ENCODE data around the gene MOCS3. TPM values are rescaled to one million over a fixed set of nuclear protein-coding genes. Genes with fewer than 3 reads are reported as not detected.

MOCS3 gene
- total and polyA plus RNA-seq, 2 of the 13 experiments (the other 11 are each of a cell fraction or from before 2014, with no cell fraction given), result 3.7 to 8.4 TPM

DNA sequence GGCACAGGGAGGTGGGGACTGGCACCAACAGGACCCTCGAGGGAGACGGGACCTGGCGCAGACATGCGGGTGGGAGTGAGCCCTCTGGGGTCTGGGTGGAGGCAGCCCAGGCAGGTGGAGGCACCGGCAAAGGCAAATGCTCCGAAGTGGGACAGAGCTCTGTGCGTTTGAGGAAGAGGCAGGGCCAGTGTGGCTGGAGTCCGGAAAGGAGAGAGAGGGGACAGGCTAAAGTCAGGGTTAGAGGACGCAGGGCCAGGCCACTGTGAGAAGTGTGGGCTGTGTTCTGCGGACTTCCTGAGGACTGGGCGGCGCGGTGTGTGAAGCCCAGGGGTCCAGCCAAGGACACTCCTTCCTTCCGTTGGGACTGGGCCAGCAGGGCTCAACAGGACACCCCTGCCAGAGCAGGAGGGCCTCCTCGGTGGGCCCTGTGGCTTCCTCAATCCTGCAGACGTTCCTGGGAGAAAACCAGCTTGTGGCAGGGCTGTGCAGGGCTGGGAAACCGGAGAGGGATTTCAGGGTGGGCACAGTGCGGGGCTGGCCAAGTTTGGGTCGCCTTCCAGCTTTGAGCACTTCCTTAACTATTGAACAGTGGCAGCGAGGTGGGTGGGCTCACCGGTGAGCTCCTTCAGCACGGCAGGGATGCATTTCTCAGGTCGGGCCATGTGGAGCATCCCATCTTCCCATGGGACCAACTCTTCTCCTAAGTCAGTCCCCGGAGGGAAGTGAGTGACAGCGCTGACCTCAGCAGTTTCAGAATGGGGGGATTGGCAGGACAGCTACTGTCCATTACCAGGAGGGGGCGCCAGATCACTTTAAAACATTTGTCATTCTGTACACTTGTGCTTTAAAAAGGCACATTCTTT, 22.5 kb downstream of the MOCS3 start (continued):
- TF ChIP-seq, protein P1, sequence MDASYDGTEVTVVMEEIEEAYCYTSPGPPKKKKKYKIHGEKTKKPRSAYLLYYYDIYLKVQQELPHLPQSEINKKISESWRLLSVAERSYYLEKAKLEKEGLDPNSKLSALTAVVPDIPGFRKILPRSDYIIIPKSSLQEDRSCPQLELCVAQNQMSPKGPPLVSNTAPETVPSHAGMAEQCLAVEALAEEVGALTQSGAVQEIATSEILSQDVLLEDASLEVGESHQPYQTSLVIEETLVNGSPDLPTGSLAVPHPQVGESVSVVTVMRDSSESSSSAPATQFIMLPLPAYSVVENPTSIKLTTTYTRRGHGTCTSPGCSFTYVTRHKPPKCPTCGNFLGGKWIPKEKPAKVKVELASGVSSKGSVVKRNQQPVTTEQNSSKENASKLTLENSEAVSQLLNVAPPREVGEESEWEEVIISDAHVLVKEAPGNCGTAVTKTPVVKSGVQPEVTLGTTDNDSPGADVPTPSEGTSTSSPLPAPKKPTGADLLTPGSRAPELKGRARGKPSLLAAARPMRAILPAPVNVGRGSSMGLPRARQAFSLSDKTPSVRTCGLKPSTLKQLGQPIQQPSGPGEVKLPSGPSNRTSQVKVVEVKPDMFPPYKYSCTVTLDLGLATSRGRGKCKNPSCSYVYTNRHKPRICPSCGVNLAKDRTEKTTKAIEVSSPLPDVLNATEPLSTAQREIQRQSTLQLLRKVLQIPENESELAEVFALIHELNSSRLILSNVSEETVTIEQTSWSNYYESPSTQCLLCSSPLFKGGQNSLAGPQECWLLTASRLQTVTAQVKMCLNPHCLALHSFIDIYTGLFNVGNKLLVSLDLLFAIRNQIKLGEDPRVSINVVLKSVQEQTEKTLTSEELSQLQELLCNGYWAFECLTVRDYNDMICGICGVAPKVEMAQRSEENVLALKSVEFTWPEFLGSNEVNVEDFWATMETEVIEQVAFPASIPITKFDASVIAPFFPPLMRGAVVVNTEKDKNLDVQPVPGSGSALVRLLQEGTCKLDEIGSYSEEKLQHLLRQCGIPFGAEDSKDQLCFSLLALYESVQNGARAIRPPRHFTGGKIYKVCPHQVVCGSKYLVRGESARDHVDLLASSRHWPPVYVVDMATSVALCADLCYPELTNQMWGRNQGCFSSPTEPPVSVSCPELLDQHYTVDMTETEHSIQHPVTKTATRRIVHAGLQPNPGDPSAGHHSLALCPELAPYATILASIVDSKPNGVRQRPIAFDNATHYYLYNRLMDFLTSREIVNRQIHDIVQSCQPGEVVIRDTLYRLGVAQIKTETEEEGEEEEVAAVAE (CRISPR knock-in tag; IDR thresholded peaks at IDR 0.05; ENCODE audit: borderline replicate concordance), result no peak
- TF ChIP-seq, protein P2, sequence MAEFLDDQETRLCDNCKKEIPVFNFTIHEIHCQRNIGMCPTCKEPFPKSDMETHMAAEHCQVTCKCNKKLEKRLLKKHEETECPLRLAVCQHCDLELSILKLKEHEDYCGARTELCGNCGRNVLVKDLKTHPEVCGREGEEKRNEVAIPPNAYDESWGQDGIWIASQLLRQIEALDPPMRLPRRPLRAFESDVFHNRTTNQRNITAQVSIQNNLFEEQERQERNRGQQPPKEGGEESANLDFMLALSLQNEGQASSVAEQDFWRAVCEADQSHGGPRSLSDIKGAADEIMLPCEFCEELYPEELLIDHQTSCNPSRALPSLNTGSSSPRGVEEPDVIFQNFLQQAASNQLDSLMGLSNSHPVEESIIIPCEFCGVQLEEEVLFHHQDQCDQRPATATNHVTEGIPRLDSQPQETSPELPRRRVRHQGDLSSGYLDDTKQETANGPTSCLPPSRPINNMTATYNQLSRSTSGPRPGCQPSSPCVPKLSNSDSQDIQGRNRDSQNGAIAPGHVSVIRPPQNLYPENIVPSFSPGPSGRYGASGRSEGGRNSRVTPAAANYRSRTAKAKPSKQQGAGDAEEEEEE (CRISPR knock-in tag; IDR thresholded peaks at IDR 0.05; ENCODE audit: borderline replicate concordance), result no peak
- TF ChIP-seq IKZF4 (CRISPR knock-in tag; IDR thresholded peaks at IDR 0.05; ENCODE audit: borderline replicate concordance, low read depth, not compliant biosample characterization), result no peak
- no peak for TF ChIP-seq CHD4 (IDR thresholded peaks at IDR 0.05; ENCODE audit: borderline replicate concordance, low read length)
- TF ChIP-seq NCOA2 (CRISPR knock-in tag; IDR thresholded peaks at IDR 0.05), result no peak
- TF ChIP-seq, protein P3, sequence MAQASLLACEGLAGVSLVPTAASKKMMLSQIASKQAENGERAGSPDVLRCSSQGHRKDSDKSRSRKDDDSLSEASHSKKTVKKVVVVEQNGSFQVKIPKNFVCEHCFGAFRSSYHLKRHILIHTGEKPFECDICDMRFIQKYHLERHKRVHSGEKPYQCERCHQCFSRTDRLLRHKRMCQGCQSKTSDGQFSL (CRISPR knock-in tag; IDR thresholded peaks at IDR 0.05), result peak; percentile 83
- TF ChIP-seq ZSCAN25 (CRISPR knock-in tag; IDR thresholded peaks at IDR 0.05), result no peak
- TF ChIP-seq, protein P4, sequence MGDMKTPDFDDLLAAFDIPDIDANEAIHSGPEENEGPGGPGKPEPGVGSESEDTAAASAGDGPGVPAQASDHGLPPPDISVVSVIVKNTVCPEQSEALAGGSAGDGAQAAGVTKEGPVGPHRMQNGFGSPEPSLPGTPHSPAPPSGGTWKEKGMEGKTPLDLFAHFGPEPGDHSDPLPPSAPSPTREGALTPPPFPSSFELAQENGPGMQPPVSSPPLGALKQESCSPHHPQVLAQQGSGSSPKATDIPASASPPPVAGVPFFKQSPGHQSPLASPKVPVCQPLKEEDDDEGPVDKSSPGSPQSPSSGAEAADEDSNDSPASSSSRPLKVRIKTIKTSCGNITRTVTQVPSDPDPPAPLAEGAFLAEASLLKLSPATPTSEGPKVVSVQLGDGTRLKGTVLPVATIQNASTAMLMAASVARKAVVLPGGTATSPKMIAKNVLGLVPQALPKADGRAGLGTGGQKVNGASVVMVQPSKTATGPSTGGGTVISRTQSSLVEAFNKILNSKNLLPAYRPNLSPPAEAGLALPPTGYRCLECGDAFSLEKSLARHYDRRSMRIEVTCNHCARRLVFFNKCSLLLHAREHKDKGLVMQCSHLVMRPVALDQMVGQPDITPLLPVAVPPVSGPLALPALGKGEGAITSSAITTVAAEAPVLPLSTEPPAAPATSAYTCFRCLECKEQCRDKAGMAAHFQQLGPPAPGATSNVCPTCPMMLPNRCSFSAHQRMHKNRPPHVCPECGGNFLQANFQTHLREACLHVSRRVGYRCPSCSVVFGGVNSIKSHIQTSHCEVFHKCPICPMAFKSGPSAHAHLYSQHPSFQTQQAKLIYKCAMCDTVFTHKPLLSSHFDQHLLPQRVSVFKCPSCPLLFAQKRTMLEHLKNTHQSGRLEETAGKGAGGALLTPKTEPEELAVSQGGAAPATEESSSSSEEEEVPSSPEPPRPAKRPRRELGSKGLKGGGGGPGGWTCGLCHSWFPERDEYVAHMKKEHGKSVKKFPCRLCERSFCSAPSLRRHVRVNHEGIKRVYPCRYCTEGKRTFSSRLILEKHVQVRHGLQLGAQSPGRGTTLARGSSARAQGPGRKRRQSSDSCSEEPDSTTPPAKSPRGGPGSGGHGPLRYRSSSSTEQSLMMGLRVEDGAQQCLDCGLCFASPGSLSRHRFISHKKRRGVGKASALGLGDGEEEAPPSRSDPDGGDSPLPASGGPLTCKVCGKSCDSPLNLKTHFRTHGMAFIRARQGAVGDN (CRISPR knock-in tag; IDR thresholded peaks at IDR 0.05), result peak; percentile 46
- TF ChIP-seq, protein P5, sequence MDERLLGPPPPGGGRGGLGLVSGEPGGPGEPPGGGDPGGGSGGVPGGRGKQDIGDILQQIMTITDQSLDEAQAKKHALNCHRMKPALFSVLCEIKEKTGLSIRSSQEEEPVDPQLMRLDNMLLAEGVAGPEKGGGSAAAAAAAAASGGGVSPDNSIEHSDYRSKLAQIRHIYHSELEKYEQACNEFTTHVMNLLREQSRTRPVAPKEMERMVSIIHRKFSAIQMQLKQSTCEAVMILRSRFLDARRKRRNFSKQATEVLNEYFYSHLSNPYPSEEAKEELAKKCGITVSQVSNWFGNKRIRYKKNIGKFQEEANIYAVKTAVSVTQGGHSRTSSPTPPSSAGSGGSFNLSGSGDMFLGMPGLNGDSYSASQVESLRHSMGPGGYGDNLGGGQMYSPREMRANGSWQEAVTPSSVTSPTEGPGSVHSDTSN (CRISPR knock-in tag; IDR thresholded peaks at IDR 0.05), result peak; percentile 80
- no peak for TF ChIP-seq ZNF205 (CRISPR knock-in tag; IDR thresholded peaks at IDR 0.05)
- TF ChIP-seq HES4 (CRISPR knock-in tag; IDR thresholded peaks at IDR 0.05; ENCODE audit: borderline replicate concordance), result no peak
- 0 out of 2 replicates have a peak, but pooled peaks have one; percentile 32 for TF ChIP-seq SALL2 (CRISPR knock-in tag; IDR thresholded peaks at IDR 0.05)
- TF ChIP-seq, protein P6, sequence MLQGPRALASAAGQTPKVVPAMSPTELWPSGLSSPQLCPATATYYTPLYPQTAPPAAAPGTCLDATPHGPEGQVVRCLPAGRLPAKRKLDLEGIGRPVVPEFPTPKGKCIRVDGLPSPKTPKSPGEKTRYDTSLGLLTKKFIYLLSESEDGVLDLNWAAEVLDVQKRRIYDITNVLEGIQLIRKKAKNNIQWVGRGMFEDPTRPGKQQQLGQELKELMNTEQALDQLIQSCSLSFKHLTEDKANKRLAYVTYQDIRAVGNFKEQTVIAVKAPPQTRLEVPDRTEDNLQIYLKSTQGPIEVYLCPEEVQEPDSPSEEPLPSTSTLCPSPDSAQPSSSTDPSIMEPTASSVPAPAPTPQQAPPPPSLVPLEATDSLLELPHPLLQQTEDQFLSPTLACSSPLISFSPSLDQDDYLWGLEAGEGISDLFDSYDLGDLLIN (CRISPR knock-in tag; IDR thresholded peaks at IDR 0.05; ENCODE audit: borderline replicate concordance), result no peak
- TF ChIP-seq ZKSCAN5 (CRISPR knock-in tag; IDR thresholded peaks at IDR 0.05), result no peak

Measured in HepG2 (cell line).